T-cell (primary cell): ENCODE data around the gene RPL12. TPM values are rescaled to one million over a fixed set of nuclear protein-coding genes. Genes with fewer than 3 reads are reported as not detected.

ENCODE experiments used
- ATAC-seq, 4 experiments: fragments of 200-7000 bp in 3 of 4; fragments of 150-1000 bp in 1 of 4; cut with Tn5 transposase; replicated peaks in 1 of 4; 1 replicate in 3 of 4; 2 replicates in 1 of 4; pipeline ENCODE4 v1.10.0; 2021; ENCODE audit warnings: moderate library complexity in 3 of 4, mild to moderate bottlenecking in 2 of 4, moderate number of reproducible peaks in 1 of 4
- CTCF ChIA-PET, 2 donors: fragments of 300-600 bp; sonication (Branson Sonifier 250); formaldehyde crosslinking; loops; one replicate each; lab custom pipeline; 2022; ENCODE audit warnings: antibody characterized with exemption in 2 of 2; lab: Charles Lee
- POLR2A ChIA-PET, 2 donors: fragments of 300-600 bp; sonication (Branson Sonifier 250); formaldehyde crosslinking; loops; one replicate each; lab custom pipeline; 2022; ENCODE audit warnings: antibody characterized with exemption in 2 of 2; lab: Charles Lee
- DNase-seq, 35 experiments: peaks; one replicate each; pipeline versions ENCODE4 v3.0.0 to v3.0.0-alpha.2; 2013 to 2023
- H3K27ac ChIP-seq: one replicate; pipeline ENCODE4 v1.5.1; 2013; ENCODE audit warnings: low read length
- H3K27me3 ChIP-seq, 2 experiments: replicated peaks in 1 of 2; 1 replicate in 1 of 2; 2 replicates in 1 of 2; pipeline versions ENCODE4 v1.6.1 to v1.7.0; 2013; ENCODE audit warnings: low read length in 1 of 2, mixed read lengths in 1 of 2; ENCODE audit not compliant: control insufficient read depth in 2 of 2, insufficient read depth in 2 of 2; ENCODE audit errors: extremely low read depth in 1 of 2
- H3K36me3 ChIP-seq, 2 donors: 1 replicate in 1 of 2; 2 replicates in 1 of 2; pipeline versions ENCODE4 v1.6.1 to v1.7.0; 2013; ENCODE audit warnings: low read length in 1 of 2; ENCODE audit not compliant: control insufficient read depth in 2 of 2, insufficient read depth in 1 of 2; ENCODE audit errors: extremely low read depth in 1 of 2
- H3K4me1 ChIP-seq, 2 experiments: 1 replicate in 1 of 2; 2 replicates in 1 of 2; pipeline versions ENCODE4 v1.6.1 to v1.7.0; 2013; ENCODE audit warnings: low read length in 2 of 2, mixed read lengths in 1 of 2; ENCODE audit not compliant: insufficient read depth in 2 of 2, control insufficient read depth in 1 of 2; ENCODE audit errors: extremely low read depth in 1 of 2
- H3K4me3 ChIP-seq, 2 donors: 1 replicate in 1 of 2; 2 replicates in 1 of 2; pipeline versions ENCODE4 v1.5.1 to v1.7.0; 2013; ENCODE audit warnings: mild to moderate bottlenecking in 2 of 2, low read length in 1 of 2, moderate library complexity in 1 of 2; ENCODE audit not compliant: control insufficient read depth in 1 of 2; ENCODE audit errors: extremely low read depth in 1 of 2
- H3K9me3 ChIP-seq: 2 replicates; pipeline ENCODE4 v1.7.0; 2013
- H3K27ac Mint-ChIP-seq, 2 donors: one replicate each; pipeline ENCODE4 v1.8.0; 2020 to 2021; ENCODE audit warnings: mild to moderate bottlenecking in 2 of 2, mixed read lengths in 2 of 2
- H3K27me3 Mint-ChIP-seq, 2 donors: one replicate each; pipeline ENCODE4 v1.8.0; 2021 to 2022; ENCODE audit warnings: mixed read lengths in 2 of 2
- H3K36me3 Mint-ChIP-seq: one replicate; pipeline ENCODE4 v1.8.0; 2021; ENCODE audit warnings: mixed read lengths
- H3K4me1 Mint-ChIP-seq, 3 donors: one replicate each; pipeline ENCODE4 v1.8.0; 2020 to 2022; ENCODE audit warnings: mixed read lengths in 3 of 3, mild to moderate bottlenecking in 1 of 3
- H3K4me3 Mint-ChIP-seq, 3 donors: one replicate each; pipeline ENCODE4 v1.8.0; 2020 to 2022; ENCODE audit warnings: mild to moderate bottlenecking in 3 of 3, mixed read lengths in 3 of 3, moderate library complexity in 3 of 3
- H3K9me3 Mint-ChIP-seq, 3 donors: one replicate each; pipeline ENCODE4 v1.8.0; 2020 to 2022; ENCODE audit warnings: mixed read lengths in 3 of 3
- WGBS: methylation state at CpG from one replicate; pipeline ENCODE4 v1.1.5; 2013; ENCODE audit warnings: missing lambda C conversion rate; ENCODE audit not compliant: insufficient coverage; 5-methylcytosine and 5-hydroxymethylcytosine counted together
- total RNA-seq, 35 experiments: library from RNA in 6 of 35; stranded (reverse) in 6 of 35; fragments of 120-200 nt in 1 of 35; gene quantifications; one replicate each; pipeline versions ENCODE4 v1.2.1 to v1.2.4 and lab custom pipeline; 2013 to 2026

The RPL12 gene
- total RNA-seq, 5 donors from 2014 or later (not counting 1 experiment from before 2014, with no cell fraction given), result 1,494 to 1,979 (median 1,776) TPM

DNA sequence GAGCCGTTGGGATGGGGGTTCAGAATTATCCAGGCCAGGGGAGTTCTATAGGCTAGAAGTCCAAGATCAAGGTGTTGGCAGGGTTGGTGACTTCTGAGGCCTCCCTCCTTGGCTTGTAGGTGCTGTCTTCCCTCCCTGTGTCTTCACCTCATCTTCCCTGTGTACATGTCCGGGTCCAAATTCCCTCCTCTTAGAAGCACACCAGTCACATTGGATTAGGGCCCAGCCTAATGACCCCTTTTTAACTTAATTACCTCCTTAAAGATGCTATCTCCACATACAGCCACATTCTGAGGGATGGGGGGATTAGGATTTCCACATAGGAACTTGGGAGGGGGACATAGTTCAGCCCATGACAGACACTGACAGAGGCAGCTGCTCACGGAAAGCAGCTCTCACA is 12.2 kb upstream of the RPL12 start:
- CTCF ChIA-PET, result no interaction called here
- Histone ChIP-seq H3K4me3 (no peak overlapping the region), H3K9me3 (no peaks in the 10 kb centered on the region), H3K36me3 (peaks cover 17 to 52% of the 10 kb centered on the region in 2 donors), H3K27ac (no peak overlapping the region), H3K27me3 (no peaks in the 10 kb centered on the region), H3K4me1 (no peaks in the 10 kb centered on the region)
- Mint-ChIP-seq H3K4me1 (no peaks in the 10 kb centered on the region), H3K9me3 (no peaks in the 10 kb centered on the region), H3K27ac (no peak overlapping the region), H3K36me3 (peaks cover 39% of the 10 kb centered on the region), H3K4me3 (no peak overlapping the region), H3K27me3 (no peaks in the 10 kb centered on the region)
- POLR2A ChIA-PET, result no interaction called here
- ATAC-seq, result no peak
- WGBS, result 100% methylated on average over 2 of the region's 3 CpGs
- no peak for DNase-seq

DNA sequence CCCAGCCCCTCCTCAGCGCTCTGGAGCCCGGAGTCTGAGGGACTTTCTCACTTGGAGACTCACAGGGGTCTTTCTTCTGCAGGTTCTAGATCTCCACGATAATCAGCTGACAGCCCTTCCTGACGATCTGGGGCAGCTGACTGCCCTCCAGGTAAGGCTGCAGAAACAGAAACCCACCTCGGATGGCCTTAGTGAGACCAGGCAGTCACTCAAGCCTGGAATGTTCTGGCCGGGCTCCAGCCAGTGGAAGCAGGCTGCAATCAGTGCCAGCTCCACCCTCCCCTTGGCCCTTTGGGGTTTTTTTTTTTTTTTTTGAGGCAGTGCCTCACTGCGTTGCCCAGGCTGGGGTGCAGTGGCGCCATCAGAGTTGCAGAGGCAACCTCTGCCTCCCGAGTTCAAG is 7.7 kb upstream of the RPL12 start:
- H3K4me1 Mint-ChIP-seq, result peaks cover 0 to 7% (median 5%) of the 10 kb centered on the region in 3 donors
- DNase-seq (no peak), ATAC-seq (no peak)
- H3K27ac Mint-ChIP-seq, result no peak overlapping the region
- Histone ChIP-seq H3K27ac (no peak overlapping the region), H3K9me3 (no peaks in the 10 kb centered on the region), H3K4me1 (no peaks in the 10 kb centered on the region), H3K36me3 (peaks cover 13 to 51% of the 10 kb centered on the region in 2 donors), H3K27me3 (no peaks in the 10 kb centered on the region), H3K4me3 (no peak overlapping the region)
- H3K4me3 Mint-ChIP-seq, result no peak overlapping the region
- H3K9me3 Mint-ChIP-seq, result no peaks in the 10 kb centered on the region
- H3K27me3 Mint-ChIP-seq, result no peaks in the 10 kb centered on the region
- 98% methylated on average over 7 of the region's 9 CpGs for WGBS
- ChIA-PET POLR2A (no interaction called here), CTCF (no interaction called here)
- peaks cover 38% of the 10 kb centered on the region for H3K36me3 Mint-ChIP-seq

DNA sequence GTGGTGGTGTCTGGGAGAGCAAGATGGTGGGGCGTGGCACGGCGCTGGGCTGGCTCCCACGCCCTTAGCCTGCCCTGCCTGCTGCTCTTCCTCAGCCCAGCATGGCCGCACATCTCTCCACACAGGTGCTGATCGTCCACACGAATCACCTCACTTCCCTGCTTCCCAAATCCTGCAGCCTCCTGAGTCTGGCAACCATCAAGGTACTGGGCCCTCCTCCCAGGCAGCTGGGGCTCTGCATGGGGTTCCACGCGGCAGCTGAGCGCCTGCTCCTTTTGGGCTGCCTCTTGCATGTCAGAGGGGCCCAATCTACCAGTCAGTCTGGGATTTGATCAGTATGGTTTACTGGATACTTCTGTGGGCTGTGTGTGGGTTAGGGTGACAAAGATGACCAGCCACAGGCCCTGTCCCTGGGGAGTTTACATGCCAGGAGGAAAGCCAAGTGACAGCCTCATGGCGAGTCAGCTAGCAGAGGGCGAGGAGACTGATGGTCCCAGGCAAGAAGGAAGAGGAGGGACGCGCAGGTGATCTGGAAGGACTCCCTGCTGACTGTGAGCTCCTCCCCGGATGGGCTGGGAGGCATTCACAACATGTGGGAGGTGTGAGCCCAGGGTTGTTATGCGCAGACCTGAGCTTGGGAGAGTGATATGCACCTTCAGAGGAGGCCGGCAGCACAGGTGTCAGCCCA is 6.1 kb upstream of the RPL12 start:
- WGBS, result 89% methylated on average over 14 of the region's 17 CpGs
- H3K4me1 Mint-ChIP-seq, result peaks cover 2 to 8% (median 8%) of the 10 kb centered on the region in 3 donors
- POLR2A ChIA-PET, result no interaction called here
- ATAC-seq (no peak), DNase-seq (no peak)
- no peak overlapping the region for H3K4me3 Mint-ChIP-seq
- CTCF ChIA-PET, result no interaction called here
- peaks cover 31% of the 10 kb centered on the region for H3K36me3 Mint-ChIP-seq
- H3K27ac Mint-ChIP-seq, result no peak overlapping the region
- Histone ChIP-seq H3K27ac (no peak overlapping the region), H3K4me1 (peaks cover 0 to 5% of the 10 kb centered on the region in 2 experiments), H3K27me3 (no peaks in the 10 kb centered on the region), H3K9me3 (no peaks in the 10 kb centered on the region), H3K36me3 (peaks cover 9 to 38% of the 10 kb centered on the region in 2 donors), H3K4me3 (no peak overlapping the region)
- H3K27me3 Mint-ChIP-seq, result no peaks in the 10 kb centered on the region
- H3K9me3 Mint-ChIP-seq, result no peaks in the 10 kb centered on the region

DNA sequence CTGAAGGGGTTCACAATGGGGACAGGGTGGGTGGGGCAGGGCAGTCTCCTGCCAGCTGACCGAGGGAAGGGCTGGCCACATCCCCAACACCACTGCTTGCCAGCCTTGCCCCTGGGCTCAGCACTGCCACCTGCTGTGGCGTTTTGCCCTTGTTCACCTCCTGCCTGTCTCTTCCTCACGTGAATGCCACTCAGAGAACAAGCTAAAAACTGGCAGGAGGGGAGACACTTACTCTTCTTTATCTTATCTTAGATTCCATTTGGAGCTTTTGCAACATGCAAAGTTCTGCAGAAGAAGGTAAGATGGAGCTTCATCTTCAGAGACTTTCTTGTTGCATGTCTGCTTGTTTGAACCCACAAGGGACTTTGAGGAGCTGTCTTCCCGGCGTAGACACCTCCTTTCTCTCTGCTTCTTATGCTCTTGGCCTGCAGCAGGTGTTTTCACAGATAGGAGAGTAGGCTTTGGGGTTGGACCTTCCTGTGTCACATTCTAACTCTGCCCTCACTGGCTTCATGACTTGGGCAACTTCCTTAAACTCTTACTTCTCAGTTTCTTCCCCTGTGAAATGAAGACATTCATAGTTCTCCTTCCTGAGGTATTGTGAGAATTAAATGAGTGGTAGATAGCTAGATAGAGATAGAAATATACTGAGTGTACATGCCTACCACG is 4.3 kb upstream of the RPL12 start:
- no peaks in the 10 kb centered on the region for H3K27me3 ChIP-seq
- POLR2A ChIA-PET, result interaction anchor here (0.6 kb wide), 2 partner anchors 170 to 1595 kb away, joined by 3 read pairs; no protein-coding TSS in a partner anchor
- Mint-ChIP-seq H3K27me3 (no peaks in the 10 kb centered on the region), H3K4me3 (no peak overlapping the region), H3K9me3 (no peaks in the 10 kb centered on the region), H3K4me1 (peaks cover 13 to 22% (median 22%) of the 10 kb centered on the region in 3 donors), H3K36me3 (peaks cover 24% of the 10 kb centered on the region), H3K27ac (no peak overlapping the region)
- ATAC-seq (no peak), DNase-seq (peak in 7 of 35 experiments; percentile 17 to 37 (median 22))
- H3K9me3 ChIP-seq, result no peaks in the 10 kb centered on the region
- peaks cover 0 to 17% of the 10 kb centered on the region in 2 experiments for H3K4me1 ChIP-seq
- CTCF ChIA-PET, result interaction anchor here in 1 of 2 donors (0.7 to 1.2 kb wide), 2 partner anchors 59 to 514 kb away, joined by 3 to 5 read pairs; partner anchors contain the start of gene SLC2A8
- WGBS, result 70% methylated on average over 3 of the region's 6 CpGs
- H3K27ac ChIP-seq, result no peak overlapping the region
- H3K4me3 ChIP-seq, result no peak overlapping the region
- H3K36me3 ChIP-seq, result peaks cover 0 to 24% of the 10 kb centered on the region in 2 donors

DNA sequence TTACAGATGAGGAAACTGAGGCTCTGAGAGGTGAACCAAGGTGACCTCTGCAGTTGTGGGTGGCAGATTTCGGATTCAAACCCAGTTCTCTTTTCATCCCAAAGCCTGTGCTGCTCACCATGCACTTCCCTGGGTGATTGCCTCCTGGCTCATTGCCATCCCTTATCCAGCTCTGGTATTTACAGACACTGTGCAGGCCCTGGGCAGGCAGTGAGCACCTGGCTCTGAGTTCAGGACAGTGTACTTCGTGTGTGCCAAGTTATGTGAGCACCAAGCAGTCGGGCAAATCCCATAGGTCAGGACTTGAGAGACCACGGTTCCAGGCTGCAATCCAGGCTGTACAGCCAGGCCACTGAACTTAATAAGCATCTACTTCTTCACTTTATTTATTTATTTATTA is 1.5 kb upstream of the RPL12 start:
- no peaks in the 10 kb centered on the region for H3K27me3 ChIP-seq
- no peak for DNase-seq
- no peaks in the 10 kb centered on the region for H3K9me3 Mint-ChIP-seq
- H3K36me3 ChIP-seq, result peaks cover 4 to 32% of the 10 kb centered on the region in 2 donors
- ATAC-seq, result no peak
- H3K9me3 ChIP-seq, result no peaks in the 10 kb centered on the region
- no peak overlapping the region for H3K27ac ChIP-seq
- POLR2A ChIA-PET, result no interaction called here
- no peak overlapping the region for H3K4me3 ChIP-seq
- CTCF ChIA-PET, result no interaction called here
- H3K4me3 Mint-ChIP-seq, result peak overlapping the region; percentile 92 to 94 (median 93)
- peaks cover 14 to 39% of the 10 kb centered on the region in 2 experiments for H3K4me1 ChIP-seq
- peaks cover 38 to 50% (median 44%) of the 10 kb centered on the region in 3 donors for H3K4me1 Mint-ChIP-seq
- peak overlapping the region in 1 of 2 donors; percentile 52 for H3K27ac Mint-ChIP-seq
- peaks cover 45% of the 10 kb centered on the region for H3K36me3 Mint-ChIP-seq
- no peaks in the 10 kb centered on the region for H3K27me3 Mint-ChIP-seq
- 100% methylated on average over 3 of the region's 4 CpGs for WGBS

DNA sequence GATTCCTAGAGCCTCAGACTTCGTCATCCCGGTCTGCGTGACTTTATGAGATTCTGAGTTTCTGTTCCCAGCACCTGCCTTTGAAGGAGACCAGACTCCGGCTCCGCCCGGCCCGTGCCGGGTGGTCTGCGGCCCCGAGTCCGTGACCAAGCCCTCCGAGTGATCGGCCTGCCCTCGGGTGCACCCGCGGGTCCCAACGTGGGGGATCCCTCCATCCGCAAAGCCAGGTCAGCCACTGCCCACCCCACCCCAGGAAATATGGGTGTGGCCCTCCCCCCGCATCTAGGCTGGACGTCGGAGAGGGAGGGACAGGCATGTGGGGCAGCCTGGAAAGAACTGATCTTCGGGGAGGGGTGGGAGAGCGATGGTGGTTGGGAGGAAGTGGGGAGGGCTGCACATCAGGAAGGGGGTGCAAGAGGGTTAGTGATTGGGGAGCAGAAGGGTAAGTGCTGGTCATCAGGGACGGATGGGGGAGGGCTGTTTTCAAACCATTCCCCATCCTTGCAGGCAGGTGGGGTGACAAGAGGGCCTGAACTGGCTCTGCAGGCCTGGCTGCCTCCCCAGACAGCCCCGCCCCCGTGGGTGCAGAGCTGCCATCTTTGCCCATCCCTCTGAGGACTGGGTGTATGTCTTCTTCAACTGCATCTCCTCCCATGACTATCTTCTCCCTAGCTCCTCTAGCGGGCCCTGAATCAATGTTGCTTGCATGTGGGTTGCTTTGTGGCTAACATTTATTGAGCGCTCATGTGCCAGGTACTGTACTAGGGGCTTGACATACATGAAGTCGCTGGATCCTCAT is 851 bp upstream of the RPL12 start:
- ChIA-PET CTCF (no interaction called here), POLR2A (interaction anchor here in 1 of 2 donors (1.0 to 1.4 kb wide), 3 partner anchors 29 to 708 kb away, joined by 3 to 5 read pairs (median 3); partner anchors contain the start of genes BBLN and SLC2A8)
- peak in 30 of 35 experiments; percentile 7 to 58 (median 26) for DNase-seq
- Histone ChIP-seq H3K27ac (peak overlapping the region; percentile 88), H3K4me1 (peaks cover 14 to 39% of the 10 kb centered on the region in 2 experiments), H3K4me3 (peak overlapping the region; percentile 68 to 79), H3K36me3 (peaks cover 4 to 32% of the 10 kb centered on the region in 2 donors), H3K27me3 (no peaks in the 10 kb centered on the region), H3K9me3 (no peaks in the 10 kb centered on the region)
- Mint-ChIP-seq H3K27ac (peak overlapping the region; percentile 95 to 97), H3K27me3 (no peaks in the 10 kb centered on the region), H3K4me3 (peak overlapping the region; percentile 92 to 94 (median 93)), H3K36me3 (peaks cover 44% of the 10 kb centered on the region), H3K4me1 (peaks cover 38 to 51% (median 44%) of the 10 kb centered on the region in 3 donors), H3K9me3 (no peaks in the 10 kb centered on the region)
- 18% methylated on average over 17 of the region's 29 CpGs for WGBS
- peak in 1 of 4 experiments; percentile 2 for ATAC-seq
